Renal pelvis (tissue), 12 donors: ENCODE data around the gene RBM6. TPM values are rescaled to one million over a fixed set of nuclear protein-coding genes. Genes with fewer than 3 reads are reported as not detected.
"Not testable (repeated sequence)": the region's sequence is repeated elsewhere in the genome, so short reads cannot be mapped to it uniquely, and the experiment has no call there.

ENCODE experiments used
- DNase-seq: peaks from one replicate; pipeline ENCODE4 v3.0.0-alpha.2; 2013
- long read RNA-seq, 16 experiments: transcript quantifications; one replicate each; lab custom pipeline, GENCODE V29; 2026
- polyA plus RNA-seq, 3 donors: library from polyadenylated mRNA; unstranded; fragments of 120-200 nt; gene quantifications; one replicate each; pipeline ENCODE4 v1.2.1, GENCODE V29; 2013; ENCODE audit not compliant: insufficient read length in 3 of 3

RBM6 gene, protein sequence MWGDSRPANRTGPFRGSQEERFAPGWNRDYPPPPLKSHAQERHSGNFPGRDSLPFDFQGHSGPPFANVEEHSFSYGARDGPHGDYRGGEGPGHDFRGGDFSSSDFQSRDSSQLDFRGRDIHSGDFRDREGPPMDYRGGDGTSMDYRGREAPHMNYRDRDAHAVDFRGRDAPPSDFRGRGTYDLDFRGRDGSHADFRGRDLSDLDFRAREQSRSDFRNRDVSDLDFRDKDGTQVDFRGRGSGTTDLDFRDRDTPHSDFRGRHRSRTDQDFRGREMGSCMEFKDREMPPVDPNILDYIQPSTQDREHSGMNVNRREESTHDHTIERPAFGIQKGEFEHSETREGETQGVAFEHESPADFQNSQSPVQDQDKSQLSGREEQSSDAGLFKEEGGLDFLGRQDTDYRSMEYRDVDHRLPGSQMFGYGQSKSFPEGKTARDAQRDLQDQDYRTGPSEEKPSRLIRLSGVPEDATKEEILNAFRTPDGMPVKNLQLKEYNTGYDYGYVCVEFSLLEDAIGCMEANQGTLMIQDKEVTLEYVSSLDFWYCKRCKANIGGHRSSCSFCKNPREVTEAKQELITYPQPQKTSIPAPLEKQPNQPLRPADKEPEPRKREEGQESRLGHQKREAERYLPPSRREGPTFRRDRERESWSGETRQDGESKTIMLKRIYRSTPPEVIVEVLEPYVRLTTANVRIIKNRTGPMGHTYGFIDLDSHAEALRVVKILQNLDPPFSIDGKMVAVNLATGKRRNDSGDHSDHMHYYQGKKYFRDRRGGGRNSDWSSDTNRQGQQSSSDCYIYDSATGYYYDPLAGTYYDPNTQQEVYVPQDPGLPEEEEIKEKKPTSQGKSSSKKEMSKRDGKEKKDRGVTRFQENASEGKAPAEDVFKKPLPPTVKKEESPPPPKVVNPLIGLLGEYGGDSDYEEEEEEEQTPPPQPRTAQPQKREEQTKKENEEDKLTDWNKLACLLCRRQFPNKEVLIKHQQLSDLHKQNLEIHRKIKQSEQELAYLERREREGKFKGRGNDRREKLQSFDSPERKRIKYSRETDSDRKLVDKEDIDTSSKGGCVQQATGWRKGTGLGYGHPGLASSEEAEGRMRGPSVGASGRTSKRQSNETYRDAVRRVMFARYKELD
- 100 to 1,000 TPM; 123 to 187 (median 129) TPM for polyA plus RNA-seq
- long read RNA-seq, donor 1, partial matches to known transcripts = 93 of 97 reads
- long read RNA-seq, donor 1, other reads (novel, unspliced or antisense) = 0 of 97 reads
- long read RNA-seq, donor 2, partial matches to known transcripts = 137 of 140 reads
- long read RNA-seq, donor 2, other reads (novel, unspliced or antisense) = 0 of 140 reads
- long read RNA-seq, donor 3, partial matches to known transcripts = 78 of 84 reads
- long read RNA-seq, donor 3, other reads (novel, unspliced or antisense) = 0 of 84 reads
- long read RNA-seq, donor 4, partial matches to known transcripts = 190 of 195 reads
- long read RNA-seq, donor 4, other reads (novel, unspliced or antisense) = 0 of 195 reads
- long read RNA-seq, donor 5, partial matches to known transcripts = 10 of 12 reads
- long read RNA-seq, donor 5, other reads (novel, unspliced or antisense) = 0 of 12 reads
- long read RNA-seq, donor 6, transcript RBM6-220 (2 exons, 581 nt) = major isoform, 5 of 264 reads
- long read RNA-seq, donor 6, partial matches to known transcripts = 257 of 264 reads
- long read RNA-seq, donor 6, other reads (novel, unspliced or antisense) = 0 of 264 reads
- long read RNA-seq, donor 7, partial matches to known transcripts = 32 of 35 reads
- long read RNA-seq, donor 7, other reads (novel, unspliced or antisense) = 0 of 35 reads
- long read RNA-seq, donor 8, partial matches to known transcripts = 57 of 60 reads
- long read RNA-seq, donor 8, other reads (novel, unspliced or antisense) = 0 of 60 reads
- long read RNA-seq, donor 9, full-length matches to known transcripts = 4 of 107 reads
- long read RNA-seq, donor 9, partial matches to known transcripts = 103 of 107 reads
- long read RNA-seq, donor 9, other reads (novel, unspliced or antisense) = 0 of 107 reads
- long read RNA-seq, donor 10, partial matches to known transcripts = 144 of 149 reads
- long read RNA-seq, donor 10, other reads (novel, unspliced or antisense) = 0 of 149 reads
- long read RNA-seq, donor 11, partial matches to known transcripts = 43 of 44 reads
- long read RNA-seq, donor 11, other reads (novel, unspliced or antisense) = 0 of 44 reads
- long read RNA-seq, donor 12, partial matches to known transcripts = 508 of 514 reads
- long read RNA-seq, donor 12, other reads (novel, unspliced or antisense) = 0 of 514 reads
- long read RNA-seq, donor 13, partial matches to known transcripts = 78 of 82 reads
- long read RNA-seq, donor 13, other reads (novel, unspliced or antisense) = 0 of 82 reads
- long read RNA-seq, donor 14 = 0 reads
- long read RNA-seq, donor 15, partial matches to known transcripts = 347 of 356 reads
- long read RNA-seq, donor 15, other reads (novel, unspliced or antisense) = 5 of 356 reads
- long read RNA-seq, donor 16, partial matches to known transcripts = 87 of 88 reads
- long read RNA-seq, donor 16, other reads (novel, unspliced or antisense) = 0 of 88 reads

GRCh38 chr3:49939858-49940666 lies at the start of gene RBM6:
TSS of gene RBM6 (plus strand) at chr3:49940150. CDS start at chr3:49962642, 22,492 bp downstream.
- peak; percentile 97 for DNase-seq

- DNase-seq = no peak
These were observed 44.2 kb upstream of the RBM6 start for GRCh38 chr3:49895791-49896190.

DNA sequence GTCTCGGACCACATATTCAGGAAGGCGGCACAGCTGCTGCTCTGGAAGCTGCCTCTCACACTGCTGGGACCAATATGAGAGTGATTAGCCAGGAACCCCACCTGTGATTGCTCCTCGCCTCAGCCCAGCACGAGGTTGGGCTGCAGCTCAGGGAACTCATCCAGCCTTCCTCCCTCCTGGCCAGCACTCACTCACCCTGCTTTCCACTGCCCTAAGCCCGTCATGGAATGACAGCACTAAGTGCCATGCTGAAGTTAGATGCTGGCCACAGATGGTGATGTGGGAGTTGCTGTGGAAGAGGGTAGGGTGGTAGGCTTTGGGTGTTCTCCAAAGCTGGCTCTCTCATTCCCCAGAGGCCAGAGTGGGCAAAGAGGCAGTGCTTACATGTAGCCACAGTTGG lies 43.6 kb upstream of the RBM6 start:
- DNase-seq = no peak

- DNase-seq = no peak
These were observed 41.0 kb upstream of the RBM6 start for GRCh38 chr3:49898991-49899390.

- no peak for DNase-seq
These were observed 40.1 kb upstream of the RBM6 start for GRCh38 chr3:49899815-49900214.

- DNase-seq = no peak
These were observed 39.3 kb upstream of the RBM6 start for GRCh38 chr3:49900491-49901153.

DNA sequence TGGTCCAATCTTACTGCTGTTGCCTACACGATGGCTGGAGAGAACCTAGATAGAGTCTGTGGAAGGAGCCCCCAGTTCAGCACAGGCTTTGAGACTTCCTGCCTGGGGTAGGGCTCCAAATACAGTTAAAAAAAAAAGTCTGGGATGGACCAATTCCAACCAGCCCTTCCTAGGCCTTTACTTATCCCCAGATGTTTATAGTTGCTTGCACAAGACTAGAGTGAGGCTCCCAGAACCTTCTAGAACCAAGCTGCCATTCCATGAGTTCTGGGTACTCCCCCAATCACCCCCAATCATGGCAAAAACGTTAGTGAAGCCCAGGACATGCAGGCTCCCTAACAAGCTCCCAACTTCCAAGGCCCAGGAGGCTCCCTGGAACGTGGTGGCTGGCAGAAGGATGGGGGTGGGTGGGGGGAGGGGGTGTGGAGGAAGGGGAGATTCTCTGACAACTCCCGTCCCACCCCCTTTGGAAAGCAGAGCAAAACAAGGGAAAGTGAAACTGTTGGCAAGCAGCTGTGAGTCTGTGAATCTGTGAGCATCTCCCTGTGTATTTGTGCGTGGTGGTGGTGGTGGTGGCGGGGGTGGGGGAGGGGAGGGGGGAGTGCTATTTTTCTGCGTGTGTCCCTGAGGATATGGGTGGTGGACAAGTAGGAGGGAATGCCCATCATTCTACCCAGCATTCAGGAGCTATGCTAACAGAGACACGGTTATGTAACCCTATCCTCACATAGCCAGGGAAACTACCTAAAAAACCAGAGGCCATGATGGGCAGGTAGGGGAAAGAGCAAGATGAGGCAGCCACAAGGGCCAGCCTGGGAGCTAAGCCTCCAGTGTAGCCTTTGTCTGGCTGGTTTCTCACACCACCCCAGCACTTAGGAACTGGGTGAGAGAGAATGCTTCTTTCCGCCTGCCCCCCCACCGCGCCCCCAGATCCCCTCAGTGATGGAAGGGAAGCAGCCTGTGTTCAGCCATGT lies 38.3 kb upstream of the RBM6 start:
- DNase-seq = no peak

GRCh38 chr3:49902511-49903345 lies 37.2 kb upstream of the RBM6 start:
- no peak for DNase-seq

DNA sequence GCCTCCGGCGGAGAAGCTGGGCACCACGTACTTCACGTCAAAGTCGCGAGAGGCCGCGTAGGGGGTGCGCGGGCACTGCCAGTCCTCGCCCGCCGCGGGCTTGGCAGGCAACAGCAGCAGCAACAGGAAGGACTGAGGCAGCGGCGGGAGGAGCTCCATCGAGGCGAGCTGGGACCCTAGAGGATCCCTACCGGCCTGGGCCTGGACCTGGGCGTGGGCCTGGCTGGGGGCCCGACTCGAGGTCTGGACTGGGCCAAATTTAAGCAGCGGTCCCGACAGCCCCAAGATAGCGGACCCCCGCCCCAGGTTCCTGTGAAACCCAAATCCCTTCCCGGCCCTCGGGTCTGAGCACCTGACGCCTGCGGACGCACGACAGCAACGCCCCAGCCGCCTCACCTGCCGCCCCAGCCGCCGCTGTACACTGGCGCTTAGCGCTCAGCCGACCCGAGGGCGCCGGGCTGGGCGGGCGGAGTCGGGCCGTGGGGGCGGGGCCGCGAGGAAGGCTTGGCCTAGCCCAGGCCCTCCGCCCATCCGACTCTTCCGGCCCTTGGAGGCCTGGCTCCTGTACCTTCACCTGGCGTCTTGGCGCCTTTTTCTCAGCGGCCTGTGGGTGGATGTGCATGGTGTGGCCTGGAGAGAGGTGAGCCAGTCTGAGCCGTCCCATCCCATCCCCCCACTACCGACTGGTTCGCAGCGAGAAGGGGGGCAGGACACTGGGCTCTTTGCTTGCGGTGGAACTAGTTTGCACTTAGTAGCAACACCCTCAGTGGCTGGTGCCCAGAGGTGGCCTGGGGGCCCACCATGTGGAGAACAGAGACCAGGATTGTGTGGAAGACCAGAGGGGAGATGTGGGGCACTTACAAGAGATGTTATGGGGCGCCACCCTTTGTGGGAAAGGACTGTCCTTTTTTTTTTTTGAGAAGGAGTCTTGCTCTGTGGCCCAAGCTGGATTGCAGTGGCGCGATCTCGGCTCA lies 36.2 kb upstream of the RBM6 start, which contains the start of gene MST1R:
MST1R (minus strand) TSS at position 423 of the 974 bp plus-strand sequence; CDS start at position 159, 264 bp downstream.
- DNase-seq = peak; percentile 68

DNA sequence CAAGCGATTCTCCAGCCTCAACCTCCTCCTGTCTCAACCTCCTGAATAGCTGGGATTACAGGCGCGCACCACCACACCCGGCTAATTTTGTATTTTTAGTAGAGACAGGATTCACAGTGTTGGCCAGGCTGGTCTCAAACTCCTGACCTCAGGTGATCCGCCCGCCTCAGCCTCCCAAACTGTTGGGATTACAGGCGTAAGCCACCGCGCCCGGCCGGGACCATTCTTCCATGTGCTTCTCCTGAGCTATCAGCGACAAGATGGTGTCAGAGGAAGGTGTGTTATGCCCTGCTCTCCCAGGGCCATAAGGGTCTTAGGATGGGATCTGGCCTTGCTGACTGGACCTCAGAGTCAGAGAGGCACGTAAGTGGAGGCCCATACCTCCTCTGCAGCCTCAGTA lies 35.5 kb upstream of the RBM6 start:
- DNase-seq = not testable (repeated sequence)

- DNase-seq = no peak
These were observed 33.7 kb upstream of the RBM6 start for GRCh38 chr3:49906073-49906743.

DNA sequence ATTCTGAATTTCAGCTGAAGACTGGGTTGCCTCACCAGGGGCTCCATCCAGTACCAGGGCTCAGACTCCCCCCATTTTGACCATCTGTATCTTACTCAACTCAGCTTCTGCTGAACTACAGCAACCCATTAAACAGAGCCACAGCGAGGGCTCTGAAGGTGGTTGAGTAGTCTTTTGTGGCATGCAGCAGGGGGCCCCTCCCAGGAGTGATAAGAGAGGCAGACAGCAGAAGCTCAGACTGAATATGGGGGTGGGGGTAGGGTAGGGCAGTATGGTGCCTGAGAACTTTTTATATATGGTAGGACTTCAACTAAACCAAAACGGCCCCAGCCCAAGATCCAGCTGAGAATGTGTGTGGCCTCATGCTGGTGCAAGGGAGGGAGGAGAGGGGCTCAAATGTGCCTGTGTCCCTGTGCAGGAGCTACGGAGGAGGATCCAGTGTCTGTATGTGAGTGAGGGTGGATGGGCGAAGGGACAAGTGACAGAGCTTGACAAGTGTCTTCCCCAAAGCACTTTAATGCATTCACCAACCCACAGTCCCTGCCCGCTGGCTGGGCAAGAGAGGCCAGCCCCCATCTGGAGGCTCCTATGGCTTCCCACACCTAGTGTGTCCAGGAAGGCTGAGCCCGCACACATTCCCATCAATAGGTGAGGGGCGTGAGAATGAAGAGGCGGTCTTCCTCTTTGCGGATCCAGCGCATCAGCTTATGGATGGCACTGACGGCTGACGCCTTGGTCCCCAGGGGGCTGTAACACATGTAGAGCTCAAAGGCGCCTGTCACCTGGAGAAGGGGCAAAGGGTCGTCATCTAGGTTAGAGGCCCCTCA lies 31.4 kb upstream of the RBM6 start:
- no peak for DNase-seq
